ENCODE data around the gene RBM5.
A peak's percentile ranks its signal among the peaks of the same experiment; 100 is the strongest.
"Not testable (repeated sequence)": the region's sequence is repeated elsewhere in the genome, so short reads cannot be mapped to it uniquely, and the experiment has no call there.

The RBM5 gene

DNA sequence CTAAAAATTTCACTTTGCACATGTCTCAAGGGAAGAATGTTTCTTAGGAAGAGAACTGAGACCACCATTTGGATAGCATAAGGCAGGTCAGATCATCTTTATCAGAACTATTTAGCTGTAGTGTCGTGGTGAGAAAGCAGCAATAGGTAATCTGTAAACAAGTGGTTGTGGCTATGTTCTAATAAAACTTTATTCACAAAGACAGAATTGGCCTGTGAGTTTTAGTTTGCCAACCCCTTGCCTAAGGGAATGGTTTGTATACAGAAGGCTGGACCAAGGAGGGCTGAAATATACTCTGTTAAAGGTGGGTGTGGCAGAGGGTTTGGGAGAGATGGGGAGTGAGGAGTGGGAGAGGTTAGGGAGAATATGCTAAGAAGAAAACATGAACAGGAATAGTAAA lies 10.6 kb upstream of the RBM5 start:
- no peak overlapping the region for H3K4me3 ChIP-seq (ENCODE audit: low read depth, low read length)
- no peak for DNase-seq (ENCODE audit: low read depth, low spot score)
- TF ChIP-seq, protein P1, sequence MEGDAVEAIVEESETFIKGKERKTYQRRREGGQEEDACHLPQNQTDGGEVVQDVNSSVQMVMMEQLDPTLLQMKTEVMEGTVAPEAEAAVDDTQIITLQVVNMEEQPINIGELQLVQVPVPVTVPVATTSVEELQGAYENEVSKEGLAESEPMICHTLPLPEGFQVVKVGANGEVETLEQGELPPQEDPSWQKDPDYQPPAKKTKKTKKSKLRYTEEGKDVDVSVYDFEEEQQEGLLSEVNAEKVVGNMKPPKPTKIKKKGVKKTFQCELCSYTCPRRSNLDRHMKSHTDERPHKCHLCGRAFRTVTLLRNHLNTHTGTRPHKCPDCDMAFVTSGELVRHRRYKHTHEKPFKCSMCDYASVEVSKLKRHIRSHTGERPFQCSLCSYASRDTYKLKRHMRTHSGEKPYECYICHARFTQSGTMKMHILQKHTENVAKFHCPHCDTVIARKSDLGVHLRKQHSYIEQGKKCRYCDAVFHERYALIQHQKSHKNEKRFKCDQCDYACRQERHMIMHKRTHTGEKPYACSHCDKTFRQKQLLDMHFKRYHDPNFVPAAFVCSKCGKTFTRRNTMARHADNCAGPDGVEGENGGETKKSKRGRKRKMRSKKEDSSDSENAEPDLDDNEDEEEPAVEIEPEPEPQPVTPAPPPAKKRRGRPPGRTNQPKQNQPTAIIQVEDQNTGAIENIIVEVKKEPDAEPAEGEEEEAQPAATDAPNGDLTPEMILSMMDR (IDR thresholded peaks at IDR 0.05; ENCODE audit: low read depth, low read length) = no peak
- in situ Hi-C loops (cut with HindIII; ENCODE audit: low sequenced_read_pairs) = no loop called here

DNA sequence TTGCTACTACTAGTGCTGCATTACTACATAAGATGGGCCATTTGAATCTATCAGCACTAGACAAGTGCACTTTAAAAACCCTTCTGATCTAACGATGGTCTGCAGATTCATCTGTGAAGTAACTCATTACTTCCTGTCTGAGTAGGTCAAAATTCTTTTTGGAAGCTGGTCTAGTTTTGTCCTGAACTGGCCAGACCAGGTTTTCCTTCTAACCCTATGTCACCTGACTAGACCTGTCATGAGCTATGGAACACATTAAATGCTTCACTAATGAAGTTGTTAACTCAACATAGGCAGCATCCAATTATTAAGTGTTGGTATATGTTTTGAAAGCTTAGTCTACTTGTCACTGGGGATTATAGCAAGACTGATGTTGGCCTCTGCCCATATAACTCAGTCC lies 10.1 kb upstream of the RBM5 start:
- TF ChIP-seq, protein P1 (IDR thresholded peaks at IDR 0.05; ENCODE audit: low read depth, low read length) = no peak
- in situ Hi-C loops (cut with HindIII; ENCODE audit: low sequenced_read_pairs) = no loop called here
- no peak overlapping the region for H3K4me3 ChIP-seq (ENCODE audit: low read depth, low read length)
- no peak for DNase-seq (ENCODE audit: low read depth, low spot score)

DNA sequence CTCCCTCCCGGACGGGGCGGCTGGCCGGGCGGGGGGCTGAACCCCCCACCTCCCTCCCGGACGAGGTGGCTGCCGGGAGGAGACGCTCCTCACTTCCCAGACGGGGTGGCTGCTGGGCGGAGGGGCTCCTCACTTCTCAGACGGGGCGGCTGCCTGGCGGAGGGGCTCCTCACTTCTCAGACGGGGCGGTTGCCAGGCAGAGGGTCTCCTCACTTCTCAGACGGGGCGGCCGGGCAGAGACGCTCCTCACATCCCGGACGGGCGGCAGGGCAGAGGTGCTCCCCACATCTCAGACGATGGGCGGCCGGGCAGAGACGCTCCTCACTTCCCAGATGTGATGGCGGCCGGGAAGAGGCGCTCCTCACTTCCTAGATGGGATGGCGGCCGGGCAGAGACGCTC lies 3.8 kb upstream of the RBM5 start:
- DNase-seq (ENCODE audit: low read depth, low spot score); H3K4me3 ChIP-seq (ENCODE audit: low read depth, low read length); in situ Hi-C loops (cut with HindIII; ENCODE audit: low sequenced_read_pairs): not testable (repeated sequence)

DNA sequence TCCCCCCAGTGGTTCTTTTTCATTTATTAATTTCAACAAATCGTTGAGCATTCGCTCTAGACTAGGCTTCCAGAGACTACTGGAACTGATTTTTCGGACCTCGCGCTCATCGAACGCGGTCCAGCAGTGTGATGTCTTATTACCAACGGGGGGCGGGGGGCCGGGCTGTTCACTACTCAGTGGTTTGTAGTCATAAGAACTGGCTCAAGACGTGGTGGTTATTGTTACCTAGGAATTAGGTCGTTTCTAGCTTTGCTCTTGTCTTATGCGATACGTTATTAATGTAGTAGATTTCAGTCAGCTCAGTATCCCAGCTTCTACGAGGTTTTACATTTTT lies 858 bp downstream of the RBM5 start:
- TF ChIP-seq, protein P1 (IDR thresholded peaks at IDR 0.05; ENCODE audit: low read depth, low read length) = no peak
- DNase-seq (ENCODE audit: low read depth, low spot score) = peak; percentile 51
- peak overlapping the region; percentile 80 for H3K4me3 ChIP-seq (ENCODE audit: low read depth, low read length)
- in situ Hi-C loops (cut with HindIII; ENCODE audit: low sequenced_read_pairs) = no loop called here

DNA sequence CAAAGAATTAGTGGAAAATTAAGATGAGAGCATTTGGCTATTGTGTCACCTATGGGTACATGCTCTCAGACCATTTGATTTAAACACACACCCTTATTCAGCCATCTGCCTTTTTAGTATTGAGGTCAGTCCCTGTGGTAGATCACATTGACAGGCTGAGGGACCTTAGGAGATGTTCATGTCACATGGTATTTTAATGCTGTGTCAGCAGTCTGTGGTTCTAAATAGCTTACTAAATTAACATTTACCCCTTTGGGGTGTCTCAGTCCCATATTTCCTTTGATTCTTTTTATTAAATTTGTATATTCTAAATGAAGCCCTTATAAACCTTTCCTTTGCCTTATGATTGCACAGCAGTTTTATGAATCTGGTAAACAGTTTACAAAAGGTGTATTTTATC lies 2.3 kb downstream of the RBM5 start:
- peak overlapping the region; percentile 5 for H3K4me3 ChIP-seq (ENCODE audit: low read depth, low read length)
- TF ChIP-seq, protein P1 (IDR thresholded peaks at IDR 0.05; ENCODE audit: low read depth, low read length) = no peak
- DNase-seq (ENCODE audit: low read depth, low spot score) = no peak
- in situ Hi-C loops (cut with HindIII; ENCODE audit: low sequenced_read_pairs) = no loop called here

DNA sequence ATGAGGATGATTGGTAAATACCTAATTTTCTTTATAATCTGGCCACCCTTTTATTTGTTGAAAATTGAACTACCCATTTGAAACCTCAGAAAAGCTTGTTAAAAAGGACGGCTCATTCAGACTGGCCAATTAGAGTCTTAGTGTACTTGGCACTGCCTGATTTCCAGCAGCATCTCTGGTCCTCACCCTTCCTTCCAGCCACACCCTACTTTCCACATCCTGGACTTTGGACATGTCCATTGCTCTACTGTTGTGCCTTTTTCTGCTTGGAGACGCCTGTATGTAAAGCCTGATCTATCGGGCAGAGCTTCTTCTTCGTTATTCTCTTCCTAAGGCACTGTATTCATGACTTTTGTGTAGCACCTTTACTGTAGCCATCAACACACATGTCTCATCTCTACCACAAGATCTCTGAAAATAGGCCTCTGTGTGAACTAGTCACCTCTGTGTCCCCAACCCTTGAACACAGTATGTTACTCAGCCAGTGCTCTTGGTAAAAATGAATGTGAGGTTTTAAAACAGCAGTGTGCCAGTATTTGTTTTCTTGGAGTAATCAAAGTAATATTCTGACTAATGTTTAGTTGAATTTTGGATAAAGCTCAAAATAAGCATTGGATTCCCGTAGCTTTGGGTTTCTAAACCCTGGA lies 6.8 kb downstream of the RBM5 start:
- in situ Hi-C loops (cut with HindIII; ENCODE audit: low sequenced_read_pairs) = no loop called here
- H3K4me3 ChIP-seq (ENCODE audit: low read depth, low read length) = no peak overlapping the region
- TF ChIP-seq, protein P1 (IDR thresholded peaks at IDR 0.05; ENCODE audit: low read depth, low read length) = no peak
- no peak for DNase-seq (ENCODE audit: low read depth, low spot score)

DNA sequence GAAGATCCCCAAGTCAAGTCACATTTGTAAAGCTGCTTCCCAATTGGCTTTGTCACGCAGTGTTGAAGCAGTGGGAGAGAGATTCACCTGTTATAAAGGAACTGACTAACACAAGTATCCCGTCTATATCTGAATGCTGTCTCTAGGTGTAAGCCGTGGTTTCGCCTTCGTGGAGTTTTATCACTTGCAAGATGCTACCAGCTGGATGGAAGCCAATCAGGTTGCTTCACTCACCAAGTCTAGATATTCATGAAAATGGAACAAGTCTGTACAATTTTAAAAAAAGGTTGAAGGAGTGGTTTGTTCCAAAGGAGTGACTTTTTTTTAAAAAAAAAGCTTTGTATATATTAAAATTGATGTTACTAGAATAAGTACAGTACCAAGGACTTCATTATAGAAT lies 11.7 kb downstream of the RBM5 start:
- H3K4me3 ChIP-seq (ENCODE audit: low read depth, low read length) = no peak overlapping the region
- TF ChIP-seq, protein P1 (IDR thresholded peaks at IDR 0.05; ENCODE audit: low read depth, low read length) = no peak
- in situ Hi-C loops (cut with HindIII; ENCODE audit: low sequenced_read_pairs) = no loop called here
- no peak for DNase-seq (ENCODE audit: low read depth, low spot score)
